ENCODE measurements around the gene UBE2G2.

DNA sequence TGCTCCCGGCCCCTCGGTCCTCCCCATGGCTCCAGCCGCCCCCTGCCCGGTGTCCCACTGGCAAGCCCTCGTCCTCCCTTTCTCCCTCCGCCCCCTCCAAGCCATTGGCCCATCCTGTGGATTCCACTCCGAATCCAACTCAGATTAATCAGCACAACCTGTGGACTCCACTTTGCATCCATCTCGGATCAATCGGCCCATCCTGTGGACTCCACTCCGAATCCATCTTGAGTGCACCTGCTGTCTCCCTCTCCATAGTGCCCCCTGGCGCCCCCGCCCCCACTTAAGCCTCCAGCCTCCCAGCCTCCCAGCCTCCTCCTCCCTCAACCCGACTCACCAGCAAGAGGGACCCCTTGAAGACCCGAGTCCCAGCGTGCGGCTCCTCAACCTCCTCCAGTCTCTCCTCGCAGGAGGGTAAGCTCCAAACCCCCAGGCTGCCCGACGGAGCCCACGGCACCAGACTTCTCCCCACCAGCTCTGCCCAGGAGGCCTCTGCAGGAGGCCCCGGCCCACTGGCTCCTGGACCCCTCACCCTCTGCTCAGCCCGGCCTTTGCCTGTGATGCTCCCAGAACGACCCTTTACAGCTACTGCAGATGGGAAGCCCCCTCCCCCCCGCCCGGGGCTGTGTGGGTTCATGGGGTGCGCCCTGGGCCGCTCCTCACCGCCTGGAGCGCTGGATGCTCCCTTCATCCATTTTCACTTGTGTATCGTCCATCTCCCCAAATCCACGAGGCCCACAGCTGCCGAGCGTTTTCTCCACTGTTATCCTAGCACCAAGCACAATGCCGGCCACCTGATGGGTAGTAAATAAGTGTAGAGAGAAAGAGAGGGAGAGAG lies 49.6 kb downstream of the UBE2G2 start:
- no peak for TF ChIP-seq CTCF (IDR thresholded peaks at IDR 0.05)
- no peak for TF ChIP-seq POLR2A (IDR thresholded peaks at IDR 0.05)
